K562 (cell line): ENCODE data around the gene AHSG.

Experiments used
- CTCF ChIP-seq, 3 experiments: IDR thresholded peaks in 2 of 3; conservative IDR thresholded peaks in 1 of 3; 2 replicates each; pipeline ENCODE4 v1.5.1; 2011 to 2012; ENCODE audit warnings: low read length in 3 of 3, mild to moderate bottlenecking in 3 of 3, control low read depth in 2 of 3, improper control_type of control experiment in 1 of 3, inconsistent platforms in 1 of 3, low read depth in 1 of 3, mixed read lengths in 1 of 3, moderate library complexity in 1 of 3; ENCODE audit not compliant: insufficient read depth in 2 of 3
- EZH2 ChIP-seq: IDR thresholded peaks from 2 replicates; pipeline ENCODE4 v1.6.1; 2012; ENCODE audit warnings: low read depth, mild to moderate bottlenecking, inconsistent platforms, low read length, borderline replicate concordance
- GATA2 ChIP-seq: sonication (generic); formaldehyde crosslinking; IDR thresholded peaks from 2 replicates; pipeline ENCODE4 v1.4.0; 2020; ENCODE audit warnings: mild to moderate bottlenecking, missing genetic modification reagents
- JUNB ChIP-seq: fragments of 450-650 bp; formaldehyde crosslinking; conservative IDR thresholded peaks from 2 replicates; pipeline ENCODE4 v1.4.0; 2020; ENCODE audit warnings: mild to moderate bottlenecking
- MAX ChIP-seq: sonication (generic); formaldehyde crosslinking; IDR thresholded peaks from 2 replicates; pipeline ENCODE4 v1.9.0; 2022; ENCODE audit warnings: mild to moderate bottlenecking, missing genetic modification reagents
- NFIC ChIP-seq: fragments of 450-650 bp; IDR thresholded peaks from 2 replicates; pipeline ENCODE4 v1.6.1; 2017; ENCODE audit warnings: mild to moderate bottlenecking, inconsistent platforms
- POLR2A ChIP-seq: fragments of 450-650 bp; conservative IDR thresholded peaks from 2 replicates; pipeline ENCODE4 v1.6.1; 2016
- REST ChIP-seq, 2 experiments: fragments of 450-650 bp; formaldehyde crosslinking in 1 of 2; IDR thresholded peaks; 2 replicates each; pipeline versions ENCODE4 v1.4.0 to v1.6.1; 2014 to 2020; ENCODE audit warnings: mild to moderate bottlenecking in 2 of 2, borderline replicate concordance in 1 of 2, low read depth in 1 of 2
- SPI1 ChIP-seq: IDR thresholded peaks from 2 replicates; pipeline ENCODE4 v1.6.1; 2011; ENCODE audit warnings: low read depth, low read length, control low read depth, borderline replicate concordance
- ZBTB11 ChIP-seq, 3 experiments: fragments of 200-800 bp in 1 of 3; fragments of 250-450 bp in 1 of 3; fragments of 450-650 bp in 1 of 3; sonication (Bioruptor Pico) in 1 of 3; sonication (Bioruptor generic) in 1 of 3; formaldehyde crosslinking in 1 of 3; IDR thresholded peaks; 2 replicates each; pipeline versions ENCODE4 v1.6.1 to v1.8.0; 2016 to 2022; ENCODE audit warnings: mild to moderate bottlenecking in 2 of 3, missing genetic modification characterization in 2 of 3, missing compliant biosample characterization in 1 of 3, moderate library complexity in 1 of 3
- ZHX1 ChIP-seq: fragments of 150-350 bp; conservative IDR thresholded peaks from 2 replicates; pipeline ENCODE4 v1.6.1; 2014; ENCODE audit warnings: low read length

- TF ChIP-seq GATA2, result no peak; the same call in 1 of the 2 replicates
- no peak for TF ChIP-seq EZH2
- TF ChIP-seq SPI1, result no peak
- TF ChIP-seq CTCF (IDR thresholded peaks at IDR 0.05 in 2 of 3, conservative IDR thresholded peaks at IDR 0.05 in 1 of 3; ENCODE audit: insufficient read depth in 2 of 3, low read depth in 1 of 3, low read length in 3 of 3), result no peak
- no peak for TF ChIP-seq REST (IDR thresholded peaks at IDR 0.05; ENCODE audit: borderline replicate concordance)
- no peak for TF ChIP-seq REST (CRISPR knock-in tag; IDR thresholded peaks at IDR 0.05; ENCODE audit: low read depth)
- TF ChIP-seq POLR2A, result no peak
- no peak for TF ChIP-seq ZHX1
- no peak for TF ChIP-seq MAX (CRISPR knock-in tag)
- no peak for TF ChIP-seq JUNB (CRISPR knock-in tag)
- no peak for TF ChIP-seq NFIC
- no peak for TF ChIP-seq ZBTB11 (CRISPR knock-in tag; IDR thresholded peaks at IDR 0.05)
Measured at GRCh38 chr3:186566772-186567071, 46.1 kb upstream of the AHSG start.
